ENCODE results near the gene KRTAP5-6.

- TF ChIP-seq L3MBTL2 (conservative IDR thresholded peaks at IDR 0.05) (no peak), ELF4 (IDR thresholded peaks at IDR 0.05) (no peak), ZNF384 (IDR thresholded peaks at IDR 0.05) (no peak), SP1 (IDR thresholded peaks at IDR 0.05) (no peak), BHLHE40 (IDR thresholded peaks at IDR 0.05; ENCODE audit: borderline replicate concordance) (no peak), ARNT (IDR thresholded peaks at IDR 0.05) (no peak), TARDBP (IDR thresholded peaks at IDR 0.05) (no peak), CTBP1 (IDR thresholded peaks at IDR 0.05; ENCODE audit: borderline replicate concordance) (no peak), NFRKB (IDR thresholded peaks at IDR 0.05) (no peak), FOXM1 (IDR thresholded peaks at IDR 0.05; ENCODE audit: borderline replicate concordance) (no peak)
These were observed 2.0 kb upstream of the KRTAP5-6 start for GRCh38 chr11:1694846-1695547.
